Smooth muscle cell (in vitro differentiated cells): Measurements from ENCODE around the gene SCD5. TPM values are rescaled to one million over a fixed set of nuclear protein-coding genes. Genes with fewer than 3 reads are reported as not detected.
"Not testable (repeated sequence)": the region's sequence is repeated elsewhere in the genome, so short reads cannot be mapped to it uniquely, and the experiment has no call there.

ENCODE experiments used
- DNase-seq: peaks from one replicate; lab custom pipeline; 2025; ENCODE audit not compliant: unreplicated experiment; lab: John Stamatoyannopoulos, UW
- H2AFZ ChIP-seq: fragments of 200-600 bp; sonication (generic); 2 replicates; pipeline ENCODE4 v1.6.0; 2016; ENCODE audit warnings: antibody characterized with exemption, low read depth, mild to moderate bottlenecking
- H3F3A ChIP-seq: fragments of 200-600 bp; sonication (generic); 2 replicates; pipeline ENCODE4 v1.6.0; 2017; ENCODE audit warnings: antibody characterized with exemption, low read depth
- H3K27ac ChIP-seq: fragments of 200-600 bp; sonication (generic); 2 replicates; pipeline ENCODE4 v1.5.1; 2016; ENCODE audit warnings: low read depth, mild to moderate bottlenecking
- H3K27me3 ChIP-seq: fragments of 200-600 bp; sonication (generic); 2 replicates; pipeline ENCODE4 v1.6.1; 2016; ENCODE audit warnings: low read depth, mild to moderate bottlenecking
- H3K36me3 ChIP-seq: fragments of 200-600 bp; sonication (generic); 2 replicates; pipeline ENCODE4 v1.5.1; 2016; ENCODE audit warnings: low read depth
- H3K4me1 ChIP-seq: fragments of 200-600 bp; sonication (generic); 2 replicates; pipeline ENCODE4 v1.5.1; 2016; ENCODE audit warnings: low read depth
- H3K4me2 ChIP-seq: fragments of 200-600 bp; sonication (generic); 2 replicates; pipeline ENCODE4 v1.6.0; 2016; ENCODE audit warnings: mild to moderate bottlenecking
- H3K4me3 ChIP-seq: fragments of 200-600 bp; sonication (generic); 2 replicates; pipeline ENCODE4 v1.5.1; 2016; ENCODE audit warnings: mild to moderate bottlenecking
- H3K79me2 ChIP-seq: fragments of 200-600 bp; sonication (generic); 2 replicates; pipeline ENCODE4 v1.6.0; 2016; ENCODE audit warnings: low read depth, mild to moderate bottlenecking
- H3K9ac ChIP-seq: fragments of 200-600 bp; sonication (generic); 2 replicates; pipeline ENCODE4 v1.6.0; 2016; ENCODE audit warnings: low read depth
- H3K9me3 ChIP-seq: fragments of 200-600 bp; sonication (generic); replicated peaks from 2 replicates; pipeline ENCODE4 v1.5.1; 2016; ENCODE audit warnings: low read depth
- H4K20me1 ChIP-seq: fragments of 200-600 bp; sonication (generic); 2 replicates; pipeline ENCODE4 v1.6.0; 2016; ENCODE audit warnings: low read depth
- WGBS: methylation state at CpG from one replicate; pipeline ENCODE4 v1.1.7; 2016; ENCODE audit warnings: low lambda C conversion rate; 5-methylcytosine and 5-hydroxymethylcytosine counted together
- polyA plus RNA-seq: library from polyadenylated mRNA; unstranded; fragments of >200 nt; fragmentation: Nextera tagmentation; extraction: Ambion mirVana; gene quantifications from 2 replicates; pipeline ENCODE4 v1.2.1, GENCODE V29; 2016
- total RNA-seq: library from RNA; depleted of rRNA; stranded (reverse); fragments of >200 nt; gene quantifications from 2 replicates; pipeline ENCODE4 v1.2.3, GENCODE V29; 2014
- TF ChIP-seq, protein P1 (sequence below): fragments of 200-600 bp; sonication (generic); IDR thresholded peaks from 2 replicates; pipeline ENCODE4 v1.5.1; 2017; ENCODE audit warnings: borderline replicate concordance, mild to moderate bottlenecking, antibody characterized with exemption; ENCODE audit not compliant: insufficient read depth, poor library complexity, severe bottlenecking

The SCD5 gene
- total and polyA plus RNA-seq, 2 experiments from 2014 or later: 9.2 to 24.3 TPM

DNA sequence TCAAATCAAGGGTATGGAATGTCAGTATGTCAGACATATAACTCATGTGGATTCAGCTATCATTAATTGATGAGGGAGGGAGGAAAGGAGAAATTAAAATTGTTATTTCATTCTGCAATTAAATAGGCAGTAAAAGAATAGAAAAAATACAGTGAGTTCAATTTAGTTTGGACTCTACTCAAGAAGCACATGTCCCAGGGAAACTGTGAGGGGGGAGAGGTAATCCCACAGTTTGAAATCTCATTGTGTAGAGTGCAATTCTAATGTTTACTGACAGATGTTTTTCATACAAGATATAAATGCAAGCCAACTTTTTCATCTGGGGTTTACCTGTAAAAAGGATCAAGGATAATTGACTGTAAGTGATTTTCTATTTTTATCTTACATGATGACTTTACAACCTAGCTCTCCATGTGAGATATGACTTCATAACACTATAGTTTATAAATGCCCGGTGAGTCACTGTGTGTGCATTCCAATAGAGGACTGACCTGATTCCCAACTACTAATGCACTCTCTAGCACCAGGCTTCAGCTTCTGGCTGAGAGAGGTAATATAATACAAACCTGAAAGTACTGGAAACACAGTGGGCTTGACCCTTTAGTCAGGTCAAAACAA lies 35.2 kb upstream of the SCD5 start:
- Histone ChIP-seq H3K27me3 (no peaks in the 10 kb centered on the region), H3K27ac (peak overlapping the region; percentile 73), H3K9ac (peak overlapping the region; percentile 35), H3K4me1 (no peaks in the 10 kb centered on the region), H3K4me3 (no peak overlapping the region), H3K79me2 (peaks cover 71% of the 10 kb centered on the region), H3K4me2 (no peak overlapping the region), H3K9me3 (no peaks in the 10 kb centered on the region), H3F3A (peaks cover 15% of the 10 kb centered on the region), H3K36me3 (peaks cover 25% of the 10 kb centered on the region), H2AFZ (no peak overlapping the region), H4K20me1 (peaks cover 96% of the 10 kb centered on the region)
- no peak for DNase-seq
- TF ChIP-seq, protein P1, sequence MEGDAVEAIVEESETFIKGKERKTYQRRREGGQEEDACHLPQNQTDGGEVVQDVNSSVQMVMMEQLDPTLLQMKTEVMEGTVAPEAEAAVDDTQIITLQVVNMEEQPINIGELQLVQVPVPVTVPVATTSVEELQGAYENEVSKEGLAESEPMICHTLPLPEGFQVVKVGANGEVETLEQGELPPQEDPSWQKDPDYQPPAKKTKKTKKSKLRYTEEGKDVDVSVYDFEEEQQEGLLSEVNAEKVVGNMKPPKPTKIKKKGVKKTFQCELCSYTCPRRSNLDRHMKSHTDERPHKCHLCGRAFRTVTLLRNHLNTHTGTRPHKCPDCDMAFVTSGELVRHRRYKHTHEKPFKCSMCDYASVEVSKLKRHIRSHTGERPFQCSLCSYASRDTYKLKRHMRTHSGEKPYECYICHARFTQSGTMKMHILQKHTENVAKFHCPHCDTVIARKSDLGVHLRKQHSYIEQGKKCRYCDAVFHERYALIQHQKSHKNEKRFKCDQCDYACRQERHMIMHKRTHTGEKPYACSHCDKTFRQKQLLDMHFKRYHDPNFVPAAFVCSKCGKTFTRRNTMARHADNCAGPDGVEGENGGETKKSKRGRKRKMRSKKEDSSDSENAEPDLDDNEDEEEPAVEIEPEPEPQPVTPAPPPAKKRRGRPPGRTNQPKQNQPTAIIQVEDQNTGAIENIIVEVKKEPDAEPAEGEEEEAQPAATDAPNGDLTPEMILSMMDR: no peak
- WGBS: 35% methylated on average over 1 of the region's 1 CpG

DNA sequence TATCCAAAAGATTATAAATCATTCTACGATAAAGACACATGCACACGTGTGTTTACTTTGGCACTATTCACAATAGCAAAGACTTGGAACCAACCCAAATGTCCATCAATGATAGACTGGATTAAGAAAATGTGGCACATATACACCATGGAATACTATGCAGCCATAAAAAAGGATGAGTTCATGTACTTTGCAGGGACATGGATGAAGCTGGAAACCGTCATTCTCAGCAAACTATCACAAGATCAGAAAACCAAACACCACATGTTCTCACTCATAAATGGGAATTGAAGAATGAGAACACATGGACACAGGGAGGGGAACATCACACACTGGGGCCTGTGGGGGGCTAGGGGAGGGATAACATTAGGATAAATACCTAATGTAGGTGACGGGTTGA lies 34.5 kb upstream of the SCD5 start:
- Histone ChIP-seq H4K20me1 (peaks cover 95% of the 10 kb centered on the region), H3K36me3 (peaks cover 21% of the 10 kb centered on the region), H3F3A (peaks cover 15% of the 10 kb centered on the region), H3K27ac (peak overlapping the region; percentile 73), H3K79me2 (peaks cover 63% of the 10 kb centered on the region)
- not testable (repeated sequence) for H3K4me2 ChIP-seq, DNase-seq, H3K9me3 ChIP-seq, H3K4me3 ChIP-seq, H3K4me1 ChIP-seq, H3K9ac ChIP-seq, H3K27me3 ChIP-seq, H2AFZ ChIP-seq
- 98% methylated on average over 4 of the region's 4 CpGs for WGBS

DNA sequence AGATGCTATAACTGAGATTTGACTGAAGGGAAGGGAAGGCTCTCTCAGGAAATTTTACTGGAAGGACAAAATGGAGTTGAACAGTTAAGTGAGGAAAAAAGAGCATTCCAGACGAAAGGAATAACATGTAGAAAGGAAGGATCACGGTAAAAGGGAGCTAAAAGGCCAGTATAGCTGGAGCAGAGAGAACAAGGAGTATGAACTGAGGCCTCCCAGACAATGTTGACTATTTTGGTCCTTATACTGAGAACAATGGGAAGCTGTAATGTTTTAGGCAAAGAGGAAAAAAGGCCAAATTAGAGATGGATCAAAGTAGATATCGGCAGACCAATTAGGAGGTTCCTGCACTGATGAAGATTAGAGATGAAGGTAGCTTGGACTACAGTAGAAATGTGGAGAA lies 26.8 kb upstream of the SCD5 start:
- WGBS: 98% methylated on average over 3 of the region's 3 CpGs
- DNase-seq: no peak

DNA sequence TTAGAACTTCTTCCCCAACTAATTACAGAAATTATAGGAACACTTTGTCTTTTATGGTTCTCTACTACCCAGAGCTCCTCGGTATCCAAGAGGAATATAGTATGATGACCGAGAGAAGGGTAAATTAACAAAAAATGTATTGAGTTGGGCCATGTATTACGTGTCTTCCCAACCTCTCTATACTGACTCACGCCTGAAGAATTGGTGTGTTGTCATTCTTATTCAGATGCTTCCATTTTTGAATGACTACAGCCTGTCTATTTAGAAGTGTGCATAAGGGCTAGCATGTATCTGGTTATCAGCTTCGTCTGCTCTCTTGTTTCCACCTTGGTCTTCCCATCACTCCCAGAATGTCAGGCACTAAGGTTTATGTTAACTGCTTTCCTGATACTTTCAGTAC lies 24.5 kb upstream of the SCD5 start:
- no peak overlapping the region for H3K9ac ChIP-seq
- peak overlapping the region; percentile 17 for H3K27ac ChIP-seq
- H2AFZ ChIP-seq: no peak overlapping the region
- no peak overlapping the region for H3K4me3 ChIP-seq
- H3F3A ChIP-seq: peaks cover 25% of the 10 kb centered on the region
- TF ChIP-seq, protein P1: no peak
- no peaks in the 10 kb centered on the region for H3K27me3 ChIP-seq
- H3K4me2 ChIP-seq: no peak overlapping the region
- no peaks in the 10 kb centered on the region for H3K9me3 ChIP-seq
- peaks cover 78% of the 10 kb centered on the region for H4K20me1 ChIP-seq
- DNase-seq: no peak
- peaks cover 56% of the 10 kb centered on the region for H3K36me3 ChIP-seq
- H3K4me1 ChIP-seq: no peaks in the 10 kb centered on the region
- 85% methylated on average over 5 of the region's 5 CpGs for WGBS
- peaks cover 3% of the 10 kb centered on the region for H3K79me2 ChIP-seq

More for the DNA sequence above, 26.8 kb upstream of the SCD5 start:
- H3K79me2 ChIP-seq: peaks cover 11% of the 10 kb centered on the region
- H3K9me3 ChIP-seq: no peaks in the 10 kb centered on the region
- peak overlapping the region; percentile 11 for H3K27ac ChIP-seq
- H2AFZ ChIP-seq: no peak overlapping the region
- peaks cover 47% of the 10 kb centered on the region for H3K36me3 ChIP-seq
- H3K4me2 ChIP-seq: no peak overlapping the region
- H3K4me1 ChIP-seq: no peaks in the 10 kb centered on the region
- no peak overlapping the region for H3K9ac ChIP-seq
- peaks cover 12% of the 10 kb centered on the region for H3F3A ChIP-seq
- no peaks in the 10 kb centered on the region for H3K27me3 ChIP-seq
- H4K20me1 ChIP-seq: peaks cover 89% of the 10 kb centered on the region
- TF ChIP-seq, protein P1: no peak
- no peak overlapping the region for H3K4me3 ChIP-seq
